ENCODE measurements around the gene GLTPD2.

- TF ChIP-seq EZH2 (IDR thresholded peaks at IDR 0.05; ENCODE audit: borderline replicate concordance, insufficient read depth, low read depth, low read length, poor library complexity, severe bottlenecking) (no peak), CTCF (IDR thresholded peaks at IDR 0.05) (no peak)
Measured at GRCh38 chr17:4788807-4789700, at the start of gene GLTPD2.
